ENCODE data around the gene CABCOCO1. TPM values are rescaled to one million over a fixed set of nuclear protein-coding genes. Genes with fewer than 3 reads are reported as not detected.

The CABCOCO1 gene
- total and polyA plus RNA-seq, 4 experiments from 2014 or later: not detected

DNA sequence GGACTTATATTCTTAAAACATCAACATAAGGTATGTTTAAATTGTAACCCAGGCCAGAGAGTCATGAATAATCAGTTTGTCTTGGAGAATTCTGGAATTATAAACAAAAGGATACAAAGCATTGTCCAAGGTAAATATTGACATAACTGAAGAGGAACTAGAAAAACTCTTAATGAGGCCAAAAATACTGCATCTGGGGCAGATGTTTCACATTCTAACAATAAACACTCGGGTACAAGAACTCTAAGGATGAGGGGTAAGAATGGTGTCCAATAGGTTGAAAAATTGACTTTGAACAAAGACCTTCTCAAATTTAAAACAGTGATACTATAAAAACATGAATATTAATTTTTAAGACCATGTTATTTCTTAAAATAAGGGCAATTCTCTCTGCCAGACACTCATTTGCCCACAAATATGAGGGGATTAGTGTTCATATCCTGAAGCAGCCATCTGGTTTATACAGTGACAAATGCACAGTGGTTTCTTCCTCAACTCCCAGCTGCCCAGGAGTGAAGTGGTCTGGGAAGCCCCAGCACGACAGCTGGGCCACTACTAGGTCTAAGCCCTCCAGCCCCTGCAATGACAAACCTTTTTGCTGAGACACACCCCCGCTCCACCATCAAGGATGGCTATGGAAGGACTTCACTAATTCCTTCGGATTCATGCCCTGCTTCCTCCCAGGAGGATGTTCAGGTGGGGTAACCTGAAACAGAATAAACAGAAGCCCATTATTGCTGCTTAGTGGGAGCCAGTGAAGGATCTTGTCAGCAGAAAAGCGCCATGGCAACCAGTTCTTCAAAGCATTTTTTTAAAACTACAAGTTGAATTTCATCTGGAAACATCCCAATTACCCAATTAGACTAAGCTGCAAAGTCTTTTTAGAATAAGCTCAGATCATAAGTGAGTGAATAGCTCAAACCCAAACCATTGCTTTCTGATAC lies 131.3 kb downstream of the CABCOCO1 start:
- Mint-ChIP-seq H3K27ac (no peak overlapping the region), H3K4me1 (no peaks in the 10 kb centered on the region), H3K27me3 (peaks cover 0 to under 1% of the 10 kb centered on the region in 2 donors), H3K9me3 (no peaks in the 10 kb centered on the region), H3K4me3 (no peak overlapping the region), H3K36me3 (no peaks in the 10 kb centered on the region)
- no peaks in the 10 kb centered on the region for H3K9me3 ChIP-seq (ENCODE audit: control insufficient read depth in 1 of 2, low read length in 2 of 2)
- DNase-seq: no peak
- H3K36me3 ChIP-seq (ENCODE audit: insufficient read depth, low read length): no peaks in the 10 kb centered on the region
- no peaks in the 10 kb centered on the region for H3K27me3 ChIP-seq (ENCODE audit: insufficient read depth, low read length)
- ChIA-PET CTCF (ENCODE audit: partially characterized antibody) (no interaction called here), POLR2A (ENCODE audit: partially characterized antibody) (no interaction called here)
- H3K4me3 ChIP-seq (ENCODE audit: low read length in 2 of 2): no peak overlapping the region
- H3K27ac ChIP-seq (ENCODE audit: low read depth, low read length): no peak overlapping the region
- intact Hi-C loops (cut with micrococcal nuclease): no loop called here
- no peaks in the 10 kb centered on the region for H3K4me1 ChIP-seq (ENCODE audit: insufficient read depth, low read length)

DNA sequence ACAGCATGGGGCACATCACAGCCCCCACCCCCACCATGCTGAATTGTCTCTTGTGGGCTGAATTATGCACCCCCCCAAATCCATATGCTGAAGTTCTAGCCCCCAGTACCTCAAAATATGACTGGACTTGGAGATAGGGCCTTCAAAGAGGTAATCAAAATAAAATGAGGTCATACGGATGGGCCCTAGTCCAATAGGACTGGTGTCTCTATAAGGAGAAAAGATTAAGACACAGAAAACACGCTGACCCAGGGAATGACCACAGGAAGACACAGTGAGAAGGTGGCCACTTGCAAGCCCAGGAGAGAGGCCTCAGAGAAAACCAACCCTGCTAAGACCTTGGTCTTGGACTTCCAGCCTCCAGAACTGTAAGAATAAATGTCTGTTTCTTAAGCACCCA lies 132.4 kb downstream of the CABCOCO1 start:
- Mint-ChIP-seq H3K27ac (no peak overlapping the region), H3K4me1 (no peaks in the 10 kb centered on the region), H3K9me3 (no peaks in the 10 kb centered on the region), H3K27me3 (no peaks in the 10 kb centered on the region), H3K4me3 (no peak overlapping the region), H3K36me3 (no peaks in the 10 kb centered on the region)
- no peaks in the 10 kb centered on the region for H3K9me3 ChIP-seq (ENCODE audit: control insufficient read depth in 1 of 2, low read length in 2 of 2)
- no peak overlapping the region for H3K27ac ChIP-seq (ENCODE audit: low read depth, low read length)
- intact Hi-C loops (cut with micrococcal nuclease): no loop called here
- H3K27me3 ChIP-seq (ENCODE audit: insufficient read depth, low read length): no peaks in the 10 kb centered on the region
- ChIA-PET POLR2A (ENCODE audit: partially characterized antibody) (no interaction called here), CTCF (ENCODE audit: partially characterized antibody) (no interaction called here)
- DNase-seq: no peak
- no peak overlapping the region for H3K4me3 ChIP-seq (ENCODE audit: low read length in 2 of 2)
- H3K36me3 ChIP-seq (ENCODE audit: insufficient read depth, low read length): no peaks in the 10 kb centered on the region
- H3K4me1 ChIP-seq (ENCODE audit: insufficient read depth, low read length): no peaks in the 10 kb centered on the region

GRCh38 chr10:61795551-61795950 lies 132.8 kb downstream of the CABCOCO1 start:
- H3K27ac ChIP-seq (ENCODE audit: low read depth, low read length): no peak overlapping the region
- Mint-ChIP-seq H3K27me3 (no peaks in the 10 kb centered on the region), H3K27ac (no peak overlapping the region), H3K9me3 (no peaks in the 10 kb centered on the region), H3K36me3 (no peaks in the 10 kb centered on the region), H3K4me3 (peak overlapping the region in 1 of 8 donors; percentile 60), H3K4me1 (no peaks in the 10 kb centered on the region)
- H3K4me3 ChIP-seq (ENCODE audit: low read length in 2 of 2): no peak overlapping the region
- POLR2A ChIA-PET (ENCODE audit: partially characterized antibody): no interaction called here
- H3K27me3 ChIP-seq (ENCODE audit: insufficient read depth, low read length): no peaks in the 10 kb centered on the region
- H3K4me1 ChIP-seq (ENCODE audit: insufficient read depth, low read length): no peaks in the 10 kb centered on the region
- CTCF ChIA-PET (ENCODE audit: partially characterized antibody): no interaction called here
- H3K9me3 ChIP-seq (ENCODE audit: control insufficient read depth in 1 of 2, low read length in 2 of 2): no peaks in the 10 kb centered on the region
- intact Hi-C loops (cut with micrococcal nuclease): no loop called here
- DNase-seq: no peak
- H3K36me3 ChIP-seq (ENCODE audit: insufficient read depth, low read length): no peaks in the 10 kb centered on the region

DNA sequence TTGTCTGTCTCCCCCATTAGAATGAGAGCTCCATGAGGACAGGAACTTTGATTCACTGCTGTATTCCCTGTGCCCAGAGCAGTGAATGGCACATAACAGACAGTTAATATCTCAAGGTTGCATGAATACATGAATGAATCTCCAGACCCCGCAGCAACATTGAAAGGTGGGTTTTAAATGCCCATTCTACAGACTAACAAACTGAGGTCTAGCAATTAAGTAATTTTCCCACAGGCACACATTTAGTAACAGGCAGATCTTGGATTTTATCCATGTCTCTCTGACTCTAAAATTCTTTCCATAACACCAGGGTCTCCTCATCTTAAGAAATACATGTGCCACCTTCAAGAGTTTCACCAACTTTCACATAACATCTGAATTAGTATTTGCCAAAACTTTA lies 134.1 kb downstream of the CABCOCO1 start:
- no peaks in the 10 kb centered on the region for H3K27me3 Mint-ChIP-seq
- Histone ChIP-seq H3K27me3 (ENCODE audit: insufficient read depth, low read length) (no peaks in the 10 kb centered on the region), H3K36me3 (ENCODE audit: insufficient read depth, low read length) (no peaks in the 10 kb centered on the region), H3K4me1 (ENCODE audit: insufficient read depth, low read length) (no peaks in the 10 kb centered on the region), H3K9me3 (ENCODE audit: control insufficient read depth in 1 of 2, low read length in 2 of 2) (no peaks in the 10 kb centered on the region), H3K4me3 (ENCODE audit: low read length in 2 of 2) (no peak overlapping the region), H3K27ac (ENCODE audit: low read depth, low read length) (no peak overlapping the region)
- no peak for DNase-seq
- no peaks in the 10 kb centered on the region for H3K4me1 Mint-ChIP-seq
- no peak overlapping the region for H3K4me3 Mint-ChIP-seq
- no peak overlapping the region for H3K27ac Mint-ChIP-seq
- H3K9me3 Mint-ChIP-seq: no peaks in the 10 kb centered on the region
- intact Hi-C loops (cut with micrococcal nuclease): no loop called here
- POLR2A ChIA-PET (ENCODE audit: partially characterized antibody): no interaction called here
- CTCF ChIA-PET (ENCODE audit: partially characterized antibody): no interaction called here
- H3K36me3 Mint-ChIP-seq: no peaks in the 10 kb centered on the region

GRCh38 chr10:61797304-61798153 lies 134.8 kb downstream of the CABCOCO1 start:
- Histone ChIP-seq H3K27me3 (ENCODE audit: insufficient read depth, low read length) (no peaks in the 10 kb centered on the region), H3K9me3 (ENCODE audit: control insufficient read depth in 1 of 2, low read length in 2 of 2) (no peaks in the 10 kb centered on the region), H3K4me3 (ENCODE audit: low read length in 2 of 2) (no peak overlapping the region), H3K36me3 (ENCODE audit: insufficient read depth, low read length) (no peaks in the 10 kb centered on the region), H3K4me1 (ENCODE audit: insufficient read depth, low read length) (no peaks in the 10 kb centered on the region), H3K27ac (ENCODE audit: low read depth, low read length) (no peak overlapping the region)
- Mint-ChIP-seq H3K27ac (no peak overlapping the region), H3K9me3 (no peaks in the 10 kb centered on the region), H3K4me3 (no peak overlapping the region), H3K36me3 (no peaks in the 10 kb centered on the region), H3K27me3 (no peaks in the 10 kb centered on the region), H3K4me1 (no peaks in the 10 kb centered on the region)
- intact Hi-C loops (cut with micrococcal nuclease): no loop called here
- POLR2A ChIA-PET (ENCODE audit: partially characterized antibody): no interaction called here
- DNase-seq: no peak
- CTCF ChIA-PET (ENCODE audit: partially characterized antibody): no interaction called here

DNA sequence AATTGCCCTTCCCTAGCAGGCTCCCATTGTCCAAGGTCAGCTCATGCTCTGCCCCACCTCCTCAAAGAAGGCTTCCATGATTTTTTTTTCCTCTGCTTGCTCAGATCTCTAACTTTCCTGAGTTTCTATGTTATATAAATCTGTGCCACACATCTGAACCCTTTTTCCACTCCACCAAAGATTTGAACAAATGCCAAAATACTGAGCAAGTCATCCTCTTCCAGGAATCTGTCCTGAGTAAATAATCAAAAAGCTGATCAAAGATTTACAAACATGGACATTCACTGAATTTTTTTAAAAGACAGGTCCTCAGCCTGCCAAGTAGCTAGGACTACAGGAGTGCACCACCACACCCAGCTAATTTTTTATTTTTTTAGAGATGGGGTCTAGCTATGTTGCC lies 136.0 kb downstream of the CABCOCO1 start:
- H3K4me1 Mint-ChIP-seq: no peaks in the 10 kb centered on the region
- H3K27me3 Mint-ChIP-seq: no peaks in the 10 kb centered on the region
- no peak overlapping the region for H3K4me3 Mint-ChIP-seq
- Histone ChIP-seq H3K4me1 (ENCODE audit: insufficient read depth, low read length) (no peaks in the 10 kb centered on the region), H3K9me3 (ENCODE audit: control insufficient read depth in 1 of 2, low read length in 2 of 2) (no peaks in the 10 kb centered on the region), H3K4me3 (ENCODE audit: low read length in 2 of 2) (no peak overlapping the region), H3K27me3 (ENCODE audit: insufficient read depth, low read length) (no peaks in the 10 kb centered on the region), H3K36me3 (ENCODE audit: insufficient read depth, low read length) (no peaks in the 10 kb centered on the region), H3K27ac (ENCODE audit: low read depth, low read length) (no peak overlapping the region)
- H3K36me3 Mint-ChIP-seq: no peaks in the 10 kb centered on the region
- no peak for DNase-seq
- ChIA-PET CTCF (ENCODE audit: partially characterized antibody) (interaction anchor here (1.3 kb wide), 1 partner anchor 48 kb away, joined by 3 read pairs; no protein-coding TSS in a partner anchor), POLR2A (ENCODE audit: partially characterized antibody) (no interaction called here)
- intact Hi-C loops (cut with micrococcal nuclease): no loop called here
- H3K27ac Mint-ChIP-seq: no peak overlapping the region
- H3K9me3 Mint-ChIP-seq: peaks cover 0 to 3% (median 0%) of the 10 kb centered on the region in 8 donors

DNA sequence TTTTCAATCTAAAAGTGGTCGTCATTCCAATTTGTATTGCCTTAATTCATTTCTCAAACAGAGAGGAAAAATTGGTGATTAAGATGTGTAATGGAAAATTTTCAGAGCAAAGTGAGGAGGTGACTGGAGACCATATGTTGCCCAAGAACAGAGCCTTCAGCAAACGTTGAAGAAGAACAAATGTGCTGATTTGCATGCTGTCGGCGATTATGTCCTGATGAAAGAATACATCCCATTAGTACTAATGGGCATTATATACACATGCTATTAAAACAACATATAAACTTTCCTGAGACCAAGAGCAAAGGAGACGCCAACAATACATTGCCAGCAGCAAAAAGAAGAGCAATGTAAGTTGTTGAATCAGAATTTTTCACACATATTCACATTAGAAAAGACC lies 138.8 kb downstream of the CABCOCO1 start:
- peaks cover 0 to 5% (median 0%) of the 10 kb centered on the region in 8 donors for H3K9me3 Mint-ChIP-seq
- DNase-seq: no peak
- no peaks in the 10 kb centered on the region for H3K36me3 Mint-ChIP-seq
- H3K27me3 Mint-ChIP-seq: no peaks in the 10 kb centered on the region
- no peak overlapping the region for H3K4me3 Mint-ChIP-seq
- Histone ChIP-seq H3K27ac (ENCODE audit: low read depth, low read length) (no peak overlapping the region), H3K9me3 (ENCODE audit: control insufficient read depth in 1 of 2, low read length in 2 of 2) (no peaks in the 10 kb centered on the region), H3K4me3 (ENCODE audit: low read length in 2 of 2) (no peak overlapping the region), H3K36me3 (ENCODE audit: insufficient read depth, low read length) (no peaks in the 10 kb centered on the region), H3K4me1 (ENCODE audit: insufficient read depth, low read length) (no peaks in the 10 kb centered on the region), H3K27me3 (ENCODE audit: insufficient read depth, low read length) (no peaks in the 10 kb centered on the region)
- intact Hi-C loops (cut with micrococcal nuclease): no loop called here
- H3K27ac Mint-ChIP-seq: no peak overlapping the region
- H3K4me1 Mint-ChIP-seq: no peaks in the 10 kb centered on the region
- ChIA-PET POLR2A (ENCODE audit: partially characterized antibody) (no interaction called here), CTCF (ENCODE audit: partially characterized antibody) (no interaction called here)

Measured in CD4-positive, alpha-beta memory T cell (primary cell).